ES-I3 (cell line): ENCODE results near the gene TNNI3K.

ENCODE experiments used
- H3K36me3 ChIP-seq: 2 replicates; pipeline ENCODE4 v1.6.1; 2013; ENCODE audit warnings: mild to moderate bottlenecking, low read length, control low read depth, moderate library complexity; ENCODE audit not compliant: insufficient read depth
- H3K4me1 ChIP-seq: 2 replicates; pipeline ENCODE4 v1.6.1; 2013; ENCODE audit warnings: mild to moderate bottlenecking, control low read depth, low read length; ENCODE audit not compliant: insufficient read depth
- H3K9ac ChIP-seq: 2 replicates; pipeline ENCODE4 v1.6.1; 2013; ENCODE audit warnings: low read depth, mild to moderate bottlenecking, low read length, moderate library complexity
- H3K9me3 ChIP-seq: 2 replicates; pipeline ENCODE4 v1.6.1; 2013; ENCODE audit warnings: mild to moderate bottlenecking, low read length, moderate library complexity; ENCODE audit not compliant: control insufficient read depth, insufficient read depth

Gene TNNI3K

GRCh38 chr1:74334147-74334546 is 99.0 kb downstream of the TNNI3K start:
- H3K36me3 ChIP-seq, result no peaks in the 10 kb centered on the region

DNA sequence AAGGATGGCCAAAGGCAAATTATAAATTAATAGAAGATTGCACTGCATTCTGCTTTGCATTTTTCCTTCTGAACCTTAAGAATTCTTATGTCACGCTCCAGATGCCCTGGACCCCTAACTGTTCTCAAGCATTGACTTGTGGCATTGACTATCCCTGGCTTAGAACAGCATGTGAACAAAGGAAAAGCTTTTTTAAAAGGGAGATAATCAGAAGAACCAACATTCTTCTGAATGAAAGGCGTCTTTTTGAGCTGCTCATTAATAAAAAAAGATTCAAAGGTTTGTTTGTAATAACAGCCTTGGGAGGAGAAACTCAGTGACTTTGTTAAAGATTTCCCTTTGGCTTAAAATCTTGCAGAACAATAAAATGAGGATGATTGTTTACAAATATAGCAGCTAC is 105.5 kb downstream of the TNNI3K start:
- Histone ChIP-seq H3K9me3 (no peaks in the 10 kb centered on the region), H3K4me1 (no peaks in the 10 kb centered on the region), H3K9ac (no peak overlapping the region), H3K36me3 (no peaks in the 10 kb centered on the region)

More at GRCh38 chr1:74334147-74334546, 99.0 kb downstream of the TNNI3K start:
- H3K9me3 ChIP-seq, result no peaks in the 10 kb centered on the region
- no peaks in the 10 kb centered on the region for H3K4me1 ChIP-seq
- H3K9ac ChIP-seq, result no peak overlapping the region

DNA sequence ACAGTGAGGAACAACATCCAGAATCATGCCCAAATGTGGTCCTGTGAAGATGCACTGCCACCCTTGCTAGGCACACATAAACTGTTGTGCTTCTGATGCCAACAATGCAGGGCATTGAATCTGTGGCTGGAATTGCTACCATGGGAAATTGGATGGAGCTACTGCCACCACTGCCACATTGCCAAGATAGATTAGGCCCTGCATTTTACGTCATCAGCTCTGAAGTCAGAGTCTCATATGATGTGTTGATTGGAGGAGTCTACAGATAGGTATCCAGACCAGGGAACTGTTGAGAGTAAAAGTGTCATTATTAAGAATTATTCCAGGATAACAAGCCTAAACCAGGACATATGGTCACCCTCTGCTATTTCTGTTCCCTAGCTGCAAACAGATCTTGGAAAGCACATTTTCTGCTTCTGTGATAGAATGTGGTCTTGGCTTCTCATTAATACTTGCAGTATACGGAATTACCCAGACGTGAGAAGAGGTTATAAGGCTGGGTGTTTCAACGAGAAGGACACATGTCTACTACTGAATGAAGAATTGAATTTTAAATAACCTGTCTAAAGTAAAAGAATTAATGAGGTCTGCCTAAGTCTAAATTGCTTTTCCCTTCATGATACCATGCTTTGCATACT is 106.6 kb downstream of the TNNI3K start:
- Histone ChIP-seq H3K9me3 (no peaks in the 10 kb centered on the region), H3K4me1 (no peaks in the 10 kb centered on the region), H3K9ac (no peak overlapping the region), H3K36me3 (no peaks in the 10 kb centered on the region)

GRCh38 chr1:74343216-74343615 is 108.0 kb downstream of the TNNI3K start:
- Histone ChIP-seq H3K36me3 (no peaks in the 10 kb centered on the region), H3K9me3 (no peaks in the 10 kb centered on the region), H3K9ac (no peak overlapping the region), H3K4me1 (no peaks in the 10 kb centered on the region)

DNA sequence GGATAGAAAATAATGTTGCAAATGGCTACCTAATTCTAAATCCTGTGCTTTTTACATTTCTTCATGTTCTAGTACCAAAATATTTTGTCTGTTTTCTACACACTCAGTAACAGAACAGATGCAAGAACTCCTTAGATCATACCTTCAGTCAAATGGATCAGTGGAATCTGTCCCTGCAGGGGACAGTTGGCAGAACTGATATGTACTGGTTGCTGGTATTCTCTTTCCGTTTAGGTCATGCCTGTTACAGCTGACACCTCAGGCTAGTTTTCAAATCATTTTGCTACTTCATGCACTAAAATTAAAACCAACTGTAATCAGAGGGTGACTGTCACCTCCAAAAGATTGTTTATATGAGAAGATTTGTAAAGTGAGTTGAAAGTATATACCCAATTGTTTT is 109.2 kb downstream of the TNNI3K start:
- H3K9ac ChIP-seq, result no peak overlapping the region
- H3K4me1 ChIP-seq, result no peaks in the 10 kb centered on the region
- no peaks in the 10 kb centered on the region for H3K36me3 ChIP-seq
- no peaks in the 10 kb centered on the region for H3K9me3 ChIP-seq

- Histone ChIP-seq H3K9ac (no peak overlapping the region), H3K9me3 (no peaks in the 10 kb centered on the region), H3K36me3 (no peaks in the 10 kb centered on the region), H3K4me1 (no peaks in the 10 kb centered on the region)
These were observed 121.3 kb downstream of the TNNI3K start for GRCh38 chr1:74356493-74356892.

DNA sequence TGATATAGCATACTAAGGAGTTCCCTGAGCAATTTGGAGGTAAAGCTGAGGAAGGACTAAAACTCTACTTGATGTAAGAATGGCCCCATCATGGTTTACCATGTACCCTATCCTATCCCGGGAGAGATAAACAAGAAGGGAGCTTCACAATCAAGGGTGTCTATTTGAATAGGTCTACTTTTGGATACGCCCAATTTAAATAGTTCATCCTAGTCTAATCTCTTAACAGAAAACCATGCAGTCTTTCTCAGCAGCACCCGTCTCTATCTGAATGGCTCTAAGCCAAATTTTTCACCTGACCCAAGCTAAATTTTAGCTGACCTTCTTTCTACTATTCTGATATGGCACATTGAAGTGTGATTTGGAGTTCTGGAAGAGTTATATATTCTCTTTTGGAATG is 122.0 kb downstream of the TNNI3K start:
- Histone ChIP-seq H3K4me1 (no peaks in the 10 kb centered on the region), H3K9me3 (no peaks in the 10 kb centered on the region), H3K36me3 (no peaks in the 10 kb centered on the region), H3K9ac (no peak overlapping the region)

DNA sequence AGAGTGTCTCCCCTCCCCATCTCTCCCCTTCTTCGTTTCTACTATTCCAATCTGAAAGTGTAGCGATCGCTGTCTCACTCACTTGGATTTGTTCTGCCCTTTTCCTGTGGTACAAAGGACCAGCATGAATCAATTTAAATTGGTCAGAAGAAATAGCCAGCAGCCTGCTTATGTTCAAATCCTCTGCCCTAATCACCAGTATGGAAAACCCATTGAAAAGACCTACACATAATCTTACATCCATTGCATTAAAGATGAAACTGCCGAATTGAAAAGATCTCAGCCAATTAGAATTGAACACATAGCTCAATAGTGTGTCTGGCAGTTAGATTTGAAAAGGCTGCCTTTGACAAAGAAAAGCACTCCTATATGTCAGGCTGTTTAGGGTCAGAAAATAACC is 122.6 kb downstream of the TNNI3K start:
- Histone ChIP-seq H3K36me3 (no peaks in the 10 kb centered on the region), H3K9ac (no peak overlapping the region), H3K4me1 (no peaks in the 10 kb centered on the region), H3K9me3 (no peaks in the 10 kb centered on the region)

- H3K4me1 ChIP-seq, result no peaks in the 10 kb centered on the region
- H3K36me3 ChIP-seq, result no peaks in the 10 kb centered on the region
- no peak overlapping the region for H3K9ac ChIP-seq
- H3K9me3 ChIP-seq, result no peaks in the 10 kb centered on the region
These were observed 127.5 kb downstream of the TNNI3K start for GRCh38 chr1:74362691-74363090.

- H3K4me1 ChIP-seq, result no peaks in the 10 kb centered on the region
These were observed 128.0 kb downstream of the TNNI3K start for GRCh38 chr1:74363220-74363619.

GRCh38 chr1:74367175-74367813 is 132.1 kb downstream of the TNNI3K start:
- Histone ChIP-seq H3K4me1 (no peaks in the 10 kb centered on the region), H3K36me3 (no peaks in the 10 kb centered on the region), H3K9ac (no peak overlapping the region), H3K9me3 (no peaks in the 10 kb centered on the region)

More at GRCh38 chr1:74363220-74363619, 128.0 kb downstream of the TNNI3K start:
- Histone ChIP-seq H3K36me3 (no peaks in the 10 kb centered on the region), H3K9ac (no peak overlapping the region), H3K9me3 (no peaks in the 10 kb centered on the region)

GRCh38 chr1:74368335-74368734 is 133.1 kb downstream of the TNNI3K start:
- Histone ChIP-seq H3K9ac (no peak overlapping the region), H3K36me3 (no peaks in the 10 kb centered on the region), H3K4me1 (no peaks in the 10 kb centered on the region), H3K9me3 (no peaks in the 10 kb centered on the region)

- H3K36me3 ChIP-seq, result no peaks in the 10 kb centered on the region
- no peak overlapping the region for H3K9ac ChIP-seq
- H3K4me1 ChIP-seq, result no peaks in the 10 kb centered on the region
- H3K9me3 ChIP-seq, result no peaks in the 10 kb centered on the region
These were observed 140.2 kb downstream of the TNNI3K start for GRCh38 chr1:74375376-74375775.

DNA sequence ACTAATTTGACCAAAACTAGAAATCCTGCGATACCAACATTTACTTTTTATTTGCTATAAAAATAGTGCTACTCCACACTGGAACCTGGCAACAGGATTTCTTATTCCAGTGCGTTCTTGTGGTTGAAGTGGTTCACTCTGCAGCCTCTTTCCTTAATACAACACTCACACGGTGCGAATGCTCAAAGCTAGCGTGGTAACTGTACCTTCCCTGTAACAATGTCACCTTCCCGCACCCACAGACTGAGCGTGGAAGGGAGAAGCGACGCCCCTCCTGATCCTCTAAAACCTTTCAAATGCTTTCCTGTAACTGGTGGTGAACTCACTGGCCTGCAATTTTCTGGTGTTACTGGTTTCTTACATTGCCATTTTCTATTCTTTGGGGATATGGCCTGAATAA is 145.1 kb downstream of the TNNI3K start:
- H3K9ac ChIP-seq, result no peak overlapping the region
- no peaks in the 10 kb centered on the region for H3K9me3 ChIP-seq
- no peaks in the 10 kb centered on the region for H3K36me3 ChIP-seq
- no peaks in the 10 kb centered on the region; the same call in 1 of the 2 replicates for H3K4me1 ChIP-seq

GRCh38 chr1:74388855-74389254 is 153.7 kb downstream of the TNNI3K start:
- no peaks in the 10 kb centered on the region for H3K4me1 ChIP-seq
- H3K36me3 ChIP-seq, result no peaks in the 10 kb centered on the region
- no peak overlapping the region for H3K9ac ChIP-seq
- no peaks in the 10 kb centered on the region for H3K9me3 ChIP-seq
